Activated gamma-delta T cell treated with anti-CD3 and anti-CD28 coated beads, Interleukin-2, amount 50 U/mL, for 16 hours (primary cell): Measurements from ENCODE around the gene EIPR1.
"Not testable (repeated sequence)": the region's sequence is repeated elsewhere in the genome, so short reads cannot be mapped to it uniquely, and the experiment has no call there.

Experiments used
- DNase-seq: peaks from one replicate; pipeline ENCODE4 v3.0.0-alpha.2; 2020; ENCODE audit warnings: low read depth

The EIPR1 gene

DNA sequence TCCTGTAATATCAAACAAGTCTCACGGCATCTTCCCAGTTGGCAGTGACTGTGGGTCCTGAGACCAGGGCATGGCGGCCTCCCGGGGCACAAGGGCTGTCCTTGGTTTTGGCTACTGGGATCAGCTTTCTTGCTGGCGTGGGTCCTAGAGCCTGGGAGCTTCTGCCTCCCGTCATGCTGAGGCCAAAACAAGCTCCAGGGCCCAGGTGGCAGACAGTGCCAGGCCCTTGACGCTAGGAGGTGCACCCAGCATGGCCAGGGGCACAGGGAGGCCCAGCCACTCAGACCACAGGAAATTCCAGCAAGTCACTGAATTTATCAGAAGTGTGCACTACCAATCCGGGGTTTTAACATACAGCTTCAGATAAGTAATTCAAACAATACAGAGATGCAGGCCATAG is 184.7 kb downstream of the EIPR1 start:
- DNase-seq: no peak

DNA sequence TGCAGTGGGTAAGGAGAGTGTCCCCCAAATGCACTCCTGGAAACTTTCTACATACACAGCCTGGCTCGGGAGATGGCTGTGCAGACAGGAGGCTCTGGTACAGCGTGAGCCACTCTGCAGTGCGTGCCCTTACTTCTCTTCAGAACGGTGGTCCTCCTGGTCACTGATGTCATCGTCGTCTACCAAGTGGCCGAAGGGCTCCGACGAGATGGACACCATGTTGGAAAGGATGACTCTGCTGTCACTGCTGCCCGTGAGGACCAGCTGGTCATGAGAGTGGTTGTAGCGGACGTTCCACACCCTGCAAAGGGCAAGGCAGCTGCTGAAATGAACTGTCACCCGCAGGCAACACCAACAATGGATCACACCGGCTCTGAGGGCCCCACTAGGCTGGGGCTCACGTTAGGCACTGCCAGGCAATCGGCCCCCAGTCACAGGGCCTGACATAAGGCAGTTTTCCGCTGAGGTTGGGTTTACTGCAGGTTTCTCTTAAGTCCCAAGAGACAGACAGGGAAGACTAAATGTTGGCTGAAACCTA is 185.3 kb downstream of the EIPR1 start:
- DNase-seq: no peak

DNA sequence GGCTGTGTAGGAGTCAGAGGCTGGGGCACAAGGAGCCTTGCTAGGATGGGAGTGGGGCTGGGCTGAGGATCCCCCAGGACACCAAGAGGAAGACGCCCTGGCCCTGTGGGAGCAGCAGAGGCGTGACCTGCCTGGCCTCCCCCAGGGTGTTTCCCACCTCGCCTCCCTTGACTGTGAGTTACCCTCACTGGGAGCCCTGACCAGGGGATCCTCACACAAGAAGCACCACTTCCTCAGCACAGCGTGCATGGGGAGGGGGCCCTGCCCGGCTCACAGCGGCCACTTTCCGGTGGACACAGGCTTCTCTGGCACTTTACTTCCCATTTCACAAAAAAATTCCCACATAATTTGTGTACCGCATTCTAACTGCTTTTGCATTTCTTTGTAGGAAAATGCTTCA is 187.7 kb downstream of the EIPR1 start:
- DNase-seq: no peak

DNA sequence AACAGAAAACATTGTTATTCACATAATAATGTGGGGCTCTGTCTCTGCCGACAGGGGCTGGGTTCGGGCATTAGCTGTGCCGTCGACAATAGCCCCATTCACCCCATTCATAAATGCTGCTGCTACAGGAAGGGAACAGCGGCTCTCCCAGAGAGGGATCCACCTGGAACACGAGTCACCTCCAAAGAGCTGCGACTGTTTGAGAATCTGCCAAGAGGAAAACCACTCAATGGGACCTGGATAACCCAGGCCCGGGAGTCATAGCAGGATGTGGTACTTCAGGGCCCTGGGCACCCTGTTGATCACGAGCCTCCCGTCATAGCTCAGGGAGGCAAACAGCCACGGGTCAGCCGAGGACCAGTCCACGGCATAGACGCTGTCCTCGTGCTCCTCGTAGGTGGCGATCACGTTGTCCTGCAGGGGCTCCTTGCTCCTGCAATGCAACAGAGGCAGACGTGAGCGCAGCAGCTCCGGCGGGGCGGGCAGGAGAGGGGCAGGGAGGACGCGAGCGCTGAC is 188.5 kb downstream of the EIPR1 start:
- DNase-seq: no peak

DNA sequence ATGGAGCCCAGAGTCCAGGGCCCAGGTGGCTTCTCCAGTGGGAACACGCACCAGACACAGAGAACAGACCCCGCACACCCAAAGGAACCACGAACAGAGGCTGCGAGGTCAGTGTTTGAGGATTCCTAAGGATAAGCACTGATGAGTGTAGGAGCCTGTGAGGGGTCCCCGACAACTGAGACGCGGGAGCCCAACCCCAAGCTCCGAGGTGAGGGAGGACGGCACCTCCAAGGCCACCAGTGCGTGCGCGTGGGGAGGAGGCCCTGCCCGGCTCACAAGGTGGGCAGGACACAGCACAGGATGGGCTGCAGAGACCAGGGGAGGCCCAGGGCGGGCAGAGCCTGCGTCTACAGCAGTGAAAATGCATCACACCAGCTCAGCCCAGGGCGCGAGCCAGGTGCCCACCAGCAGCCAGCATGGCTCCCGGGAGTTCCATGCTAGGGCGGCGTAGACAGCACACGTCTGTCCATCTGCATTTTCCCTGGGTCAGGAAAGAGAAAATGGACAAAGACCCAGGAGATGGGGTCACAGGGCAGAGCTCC is 189.1 kb downstream of the EIPR1 start:
- DNase-seq: no peak

DNA sequence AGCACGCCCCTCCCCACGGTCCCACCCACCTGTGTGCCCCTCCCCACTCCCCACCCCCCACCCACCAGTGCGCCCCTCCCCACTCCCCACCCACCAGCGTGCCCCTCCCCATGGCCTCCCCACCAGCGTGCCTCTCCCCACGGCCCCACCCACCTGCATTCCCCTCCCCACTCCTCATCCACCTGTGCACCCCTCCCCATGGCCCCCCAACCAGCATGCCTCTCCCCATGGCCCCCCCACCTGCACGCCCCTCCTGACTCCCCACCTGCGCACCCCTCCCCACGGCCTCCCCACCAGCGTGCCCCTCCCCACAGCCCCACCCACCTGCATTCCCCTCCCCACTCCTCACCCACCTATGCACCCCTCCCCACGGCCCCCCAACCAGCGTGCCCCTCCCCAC is 190.2 kb downstream of the EIPR1 start:
- no peak for DNase-seq

DNA sequence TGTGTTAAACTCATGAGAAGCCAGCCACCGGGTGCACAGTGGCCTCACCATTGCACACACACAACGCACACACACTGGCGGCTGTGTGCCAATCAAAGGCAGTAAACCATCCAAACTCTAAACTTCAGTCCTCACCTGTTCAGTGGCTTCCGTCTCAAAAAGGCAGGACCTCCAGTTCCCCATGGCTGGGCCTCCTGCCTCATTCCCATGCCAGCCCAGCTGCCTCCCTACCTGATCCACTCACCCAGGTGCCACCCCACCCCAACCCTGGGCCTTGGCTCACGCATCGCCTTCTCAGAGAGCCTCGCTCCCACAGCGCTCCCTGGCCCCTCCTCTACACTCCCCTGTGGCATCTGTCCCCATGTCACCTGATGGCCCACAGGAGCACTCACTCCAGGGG is 190.9 kb downstream of the EIPR1 start:
- DNase-seq: no peak

DNA sequence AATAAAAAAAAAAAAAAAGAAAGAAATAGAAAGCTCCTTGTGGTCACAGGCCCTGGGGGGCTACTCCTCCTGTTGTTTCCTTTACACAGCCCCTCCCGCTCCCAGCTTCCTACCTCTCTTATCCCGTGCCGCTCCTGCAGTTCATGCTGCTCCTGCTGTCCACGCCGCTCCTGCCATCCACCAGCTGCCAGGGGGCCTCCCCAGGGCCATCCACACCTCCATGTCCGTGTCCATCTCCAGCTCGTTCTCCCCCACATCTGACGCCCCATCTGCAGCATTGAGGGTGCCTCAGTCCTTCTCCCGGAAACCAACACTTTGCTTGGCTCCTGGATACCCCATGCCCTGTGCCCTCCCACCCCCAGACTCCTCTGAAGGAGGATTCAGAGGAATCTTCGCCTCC is 191.7 kb downstream of the EIPR1 start:
- no peak for DNase-seq

DNA sequence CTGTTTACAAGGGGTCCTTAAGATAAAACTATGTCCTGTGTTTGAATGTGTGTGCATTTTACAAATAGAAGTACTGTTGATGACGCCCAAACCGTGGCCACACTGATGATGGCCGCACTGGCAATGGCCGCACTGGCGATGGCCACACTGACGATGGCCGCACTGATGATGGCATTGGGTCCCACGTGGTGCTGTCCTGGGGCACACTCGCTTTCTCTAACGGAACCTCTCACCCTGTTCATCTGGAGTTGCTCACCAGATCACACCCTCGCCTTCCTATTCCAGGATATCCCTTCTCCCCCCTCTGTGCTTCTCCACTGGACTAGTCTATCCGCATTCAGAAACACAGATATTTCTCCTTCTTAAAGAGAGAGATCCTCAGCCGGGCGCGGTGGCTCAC is 192.4 kb downstream of the EIPR1 start:
- DNase-seq: no peak

DNA sequence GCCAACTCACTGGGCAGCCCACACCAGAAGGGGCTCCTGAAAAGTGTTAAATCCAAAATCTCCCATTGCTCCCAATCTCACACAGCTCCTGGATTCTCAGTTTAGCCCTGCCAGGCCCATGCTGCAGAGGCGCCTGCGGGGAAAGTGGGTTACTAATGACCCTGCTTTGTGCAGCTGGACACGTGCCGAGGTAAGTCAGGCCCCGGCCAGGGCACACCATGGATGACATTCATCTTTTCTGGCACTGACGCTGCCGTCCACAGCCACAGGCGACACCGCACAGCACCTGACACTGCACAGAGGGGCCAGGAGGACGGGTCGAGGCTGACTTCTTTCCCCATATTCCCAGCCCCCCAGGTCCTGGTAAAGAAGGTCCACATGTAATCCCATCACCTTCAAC is 193.5 kb downstream of the EIPR1 start:
- DNase-seq: no peak

DNA sequence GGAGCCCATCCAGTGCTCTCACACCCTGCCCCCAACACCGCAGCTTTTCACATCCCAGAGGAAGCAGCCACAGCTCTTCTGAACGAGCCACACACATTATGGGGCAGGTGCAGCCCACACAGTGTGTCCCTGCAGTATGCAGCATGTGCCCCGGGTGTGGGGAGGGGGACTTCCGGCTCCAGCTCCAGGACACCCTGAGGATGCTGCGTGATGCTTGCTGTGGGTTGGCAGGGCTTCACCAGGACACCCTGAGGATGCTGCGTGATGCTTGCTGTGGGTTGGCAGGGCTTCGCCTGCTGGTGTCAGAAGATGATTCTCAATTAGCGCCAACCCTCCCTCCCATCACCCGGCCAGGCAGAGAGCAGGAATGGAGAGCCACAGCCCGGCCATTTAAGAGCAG is 193.9 kb downstream of the EIPR1 start:
- no peak for DNase-seq

DNA sequence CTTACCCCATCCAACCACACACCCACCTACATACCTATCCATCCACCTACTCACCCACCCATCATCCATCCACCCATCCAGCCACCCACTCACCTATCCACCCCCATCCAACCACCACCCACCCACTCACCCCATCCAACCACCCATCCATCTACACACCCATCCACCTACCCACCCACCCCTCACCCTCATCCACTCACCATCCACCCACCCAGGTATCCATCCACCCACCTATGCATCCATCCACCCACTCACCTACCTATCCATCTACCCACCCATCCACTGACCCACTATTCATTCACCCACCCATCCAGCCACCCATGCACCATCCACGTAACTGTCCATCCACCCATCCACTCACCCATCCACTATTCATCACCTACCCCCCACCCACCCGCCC is 194.8 kb downstream of the EIPR1 start:
- DNase-seq: no peak

DNA sequence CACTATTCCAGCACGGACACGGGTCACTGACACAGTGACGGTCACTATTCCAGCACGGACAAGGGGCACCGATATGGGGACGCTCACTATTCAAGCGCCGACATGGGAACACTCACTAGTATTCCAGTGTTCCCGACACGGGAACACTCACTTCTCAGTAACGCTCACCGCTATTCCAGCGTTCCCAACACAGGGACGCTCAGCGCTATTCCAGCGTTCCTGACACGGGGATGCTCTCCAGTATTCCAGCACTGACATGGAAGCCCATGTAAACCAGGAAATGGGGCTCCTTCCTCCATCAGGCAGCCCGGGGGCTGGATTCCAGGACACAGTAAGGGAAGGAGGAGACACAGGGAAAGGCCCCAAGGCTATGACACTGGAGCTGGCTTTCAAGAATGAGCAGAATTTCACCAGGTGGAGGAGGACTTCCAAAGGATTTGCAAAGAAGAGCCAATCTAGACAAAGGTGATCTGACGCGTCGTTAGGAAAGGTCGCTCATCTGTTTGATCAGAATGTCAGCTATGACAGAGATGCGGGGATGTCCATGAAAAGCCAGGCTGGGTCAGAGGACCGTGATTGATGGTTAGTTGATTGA is 196.1 kb downstream of the EIPR1 start:
- no peak for DNase-seq

DNA sequence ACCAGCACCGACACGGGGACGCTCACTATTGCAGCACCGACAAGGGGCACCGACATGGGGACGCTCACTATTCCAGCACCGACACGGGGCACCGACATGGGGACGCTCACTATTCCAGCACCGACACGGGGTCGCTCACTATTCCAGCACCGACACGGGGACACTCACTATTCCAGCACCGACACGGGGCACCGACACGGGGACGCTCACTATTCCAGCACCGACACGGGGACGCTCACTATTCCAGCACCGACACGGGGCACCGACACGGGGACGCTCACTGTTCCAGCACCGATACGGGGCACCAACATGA is 196.8 kb downstream of the EIPR1 start:
- DNase-seq: not testable (repeated sequence)

DNA sequence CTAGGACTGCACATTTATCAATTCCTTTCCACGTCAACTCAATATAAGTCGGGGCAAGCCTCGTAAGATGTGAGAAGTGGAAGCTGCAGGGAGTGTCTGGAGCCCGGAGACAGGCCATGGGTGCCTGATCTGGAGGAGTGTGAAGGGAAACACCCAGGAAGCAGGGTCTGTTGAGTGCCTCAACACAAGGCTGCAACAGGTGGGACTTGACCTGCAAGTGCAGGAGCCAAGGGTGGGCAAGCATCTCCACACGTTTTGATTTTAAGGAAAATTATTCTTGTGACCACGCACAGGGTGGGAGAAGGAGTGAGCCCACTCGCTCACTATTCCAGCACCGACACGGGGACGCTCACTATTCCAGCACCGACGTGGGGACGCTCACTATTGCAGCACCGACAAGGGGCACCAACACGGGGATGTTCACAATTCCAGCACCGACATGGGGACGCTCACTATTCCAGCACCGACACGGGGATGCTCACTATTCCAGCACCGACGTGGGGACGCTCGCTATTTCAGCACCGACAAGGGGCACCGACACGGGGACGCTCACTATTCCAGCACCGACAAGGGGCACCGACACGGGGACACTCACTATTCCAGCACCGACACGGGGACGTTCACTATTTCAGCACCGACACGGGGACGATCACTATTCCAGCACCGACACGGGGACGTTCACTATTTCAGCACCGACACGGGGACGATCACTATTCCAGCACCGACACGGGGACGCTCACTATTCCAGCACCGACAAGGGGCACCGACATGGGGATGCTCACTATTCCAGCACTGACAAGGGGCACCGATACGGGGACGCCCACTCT is 197.3 kb downstream of the EIPR1 start:
- no peak for DNase-seq

DNA sequence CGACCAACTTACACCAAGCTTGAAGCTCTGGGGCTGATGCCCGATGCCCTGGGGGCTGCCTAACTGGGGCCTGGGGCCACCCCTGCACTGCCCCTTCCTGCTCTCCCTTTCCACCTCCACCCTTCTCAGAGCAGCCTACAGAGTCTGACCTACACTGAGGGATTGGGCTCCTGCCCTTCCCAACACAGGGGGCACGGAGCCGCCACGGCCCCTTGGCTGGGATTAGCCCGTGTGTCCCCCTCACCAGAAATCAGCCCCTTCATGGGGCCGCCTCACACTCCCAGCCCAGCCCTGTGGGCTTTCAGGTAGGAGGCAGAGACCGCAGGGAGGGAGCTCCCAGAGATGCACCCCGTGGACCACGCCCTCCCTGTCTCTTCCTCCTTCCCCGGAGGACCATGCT is 198.0 kb downstream of the EIPR1 start:
- DNase-seq: no peak

DNA sequence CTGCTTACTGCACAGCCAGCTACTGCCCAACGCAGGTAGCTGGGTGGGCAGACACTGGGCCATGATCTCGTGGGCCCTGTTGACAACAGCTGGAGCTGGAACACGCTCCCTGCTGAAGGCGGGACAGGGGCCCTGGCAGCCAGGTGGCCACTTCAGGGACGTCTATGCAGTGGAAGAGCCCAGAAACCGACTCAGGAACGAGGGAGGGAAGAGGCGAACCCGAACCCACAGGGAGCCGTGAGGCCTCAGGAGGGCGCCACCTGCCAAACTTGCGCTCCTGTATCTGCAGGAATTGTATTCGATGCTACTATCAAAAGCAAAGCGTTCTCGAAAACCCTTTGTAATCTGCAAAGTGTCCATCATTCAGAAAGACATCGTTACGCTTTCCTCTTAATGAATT is 198.4 kb downstream of the EIPR1 start:
- DNase-seq: no peak

DNA sequence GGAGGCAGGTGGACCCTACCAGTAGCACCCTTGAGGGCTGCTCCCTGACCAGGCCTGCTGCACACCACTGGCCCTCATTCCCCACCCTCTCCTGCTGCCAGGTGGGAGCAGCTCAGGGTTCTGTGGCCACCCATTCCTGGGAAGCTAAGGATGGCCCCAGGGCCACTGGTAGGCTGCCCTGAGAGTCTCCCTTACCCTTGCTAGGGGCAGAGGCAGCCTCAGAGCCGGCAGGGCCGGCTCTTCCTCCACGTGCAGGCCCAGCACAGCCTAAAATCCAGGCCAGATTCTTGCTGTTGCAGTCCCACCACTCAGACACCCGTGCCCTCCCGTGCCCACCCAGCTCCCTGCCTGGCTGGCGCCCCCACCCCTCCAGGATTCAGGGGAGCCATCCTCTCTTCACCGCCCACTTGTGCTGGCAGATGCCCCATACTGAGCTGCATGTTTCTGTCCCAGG is 199.0 kb downstream of the EIPR1 start:
- DNase-seq: no peak

DNA sequence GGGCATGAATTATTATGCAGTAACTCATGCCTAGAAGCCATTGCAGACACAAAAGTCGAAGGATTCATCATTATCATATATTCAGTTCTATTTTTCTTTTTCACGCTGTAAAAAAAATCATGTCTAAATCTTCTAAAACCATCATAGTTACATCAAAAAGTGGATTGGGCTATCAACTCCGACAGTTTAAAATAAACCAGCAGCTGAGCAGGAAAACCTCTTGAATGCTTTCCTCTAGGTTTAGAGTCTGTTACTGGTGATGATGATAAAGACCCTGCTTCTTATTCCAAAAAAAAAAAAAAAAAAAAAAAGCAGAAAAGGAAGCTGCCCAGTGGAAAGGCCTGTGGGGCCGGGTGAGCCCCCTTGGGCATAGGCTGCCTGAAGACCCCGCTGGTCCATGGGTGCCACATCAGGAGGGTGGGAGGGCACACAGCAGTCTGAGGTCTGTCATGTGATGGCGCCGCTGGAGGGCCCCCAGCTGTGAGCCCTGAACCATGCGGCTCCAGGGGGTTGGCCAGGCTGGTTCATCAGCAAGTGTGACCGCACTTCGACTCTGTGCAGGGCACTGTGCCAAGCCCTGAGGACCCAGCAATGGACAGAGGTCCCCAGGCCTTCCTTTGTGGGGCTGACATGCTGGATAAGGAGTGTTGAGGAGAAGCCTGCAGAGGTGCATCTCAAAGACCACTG is 199.6 kb downstream of the EIPR1 start:
- DNase-seq: no peak

DNA sequence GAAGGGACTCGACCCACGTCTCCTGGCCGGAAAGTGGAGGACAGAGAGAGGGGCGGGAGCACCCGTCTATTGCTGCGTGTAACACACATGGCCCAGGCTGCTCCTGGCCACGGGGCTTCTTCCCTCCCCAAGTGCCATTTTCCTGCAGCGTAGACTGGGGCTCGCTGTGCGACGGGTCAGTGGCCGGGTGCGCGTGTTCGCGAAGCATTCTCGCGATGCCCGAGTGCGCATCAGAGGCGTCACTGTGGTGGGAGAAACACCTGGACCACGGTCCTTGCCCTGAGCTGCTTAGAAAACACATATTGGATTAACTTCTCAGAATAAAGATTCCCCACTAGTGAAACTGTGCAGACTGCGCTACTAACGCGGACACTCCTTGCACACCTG is 200.8 kb downstream of the EIPR1 start:
- DNase-seq: no peak

DNA sequence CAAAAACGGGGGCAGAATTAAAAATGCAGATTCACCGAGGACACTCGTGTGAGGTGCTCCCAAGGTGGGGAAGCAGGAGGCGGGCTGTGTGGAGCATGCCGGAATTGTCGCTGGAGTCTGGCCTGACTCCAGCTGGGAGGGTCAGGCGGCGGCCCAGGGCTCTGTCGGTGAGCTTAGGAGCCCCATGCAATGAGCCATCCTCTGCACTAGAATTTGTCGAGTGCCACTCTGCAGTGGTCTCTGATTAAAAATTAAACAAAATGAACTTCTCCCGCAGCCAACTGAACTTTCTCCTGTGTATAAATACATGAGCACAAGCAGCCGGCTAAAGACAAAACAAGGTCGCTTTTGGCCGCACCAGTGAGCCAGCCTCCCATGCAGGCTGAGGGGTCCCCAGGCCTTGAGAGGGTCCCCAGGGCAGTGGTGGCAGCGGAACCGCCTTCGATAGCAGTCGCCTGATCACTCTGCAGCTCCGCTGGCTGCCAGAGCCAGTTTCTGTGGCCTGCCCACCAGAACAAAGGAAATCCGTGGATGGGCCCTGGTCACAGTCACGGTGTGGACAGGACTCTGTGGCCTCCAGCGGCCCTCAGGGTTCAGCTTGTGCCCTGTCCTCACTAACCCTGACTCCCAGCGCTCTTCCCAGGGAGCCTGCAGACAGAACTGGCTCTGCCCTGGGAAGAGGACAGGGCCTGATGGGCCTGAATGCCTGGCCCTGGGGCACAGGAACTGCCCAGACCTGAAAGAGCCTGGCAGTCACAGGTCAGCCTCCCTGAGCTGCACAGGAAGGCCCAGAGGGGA is 201.3 kb downstream of the EIPR1 start:
- no peak for DNase-seq

DNA sequence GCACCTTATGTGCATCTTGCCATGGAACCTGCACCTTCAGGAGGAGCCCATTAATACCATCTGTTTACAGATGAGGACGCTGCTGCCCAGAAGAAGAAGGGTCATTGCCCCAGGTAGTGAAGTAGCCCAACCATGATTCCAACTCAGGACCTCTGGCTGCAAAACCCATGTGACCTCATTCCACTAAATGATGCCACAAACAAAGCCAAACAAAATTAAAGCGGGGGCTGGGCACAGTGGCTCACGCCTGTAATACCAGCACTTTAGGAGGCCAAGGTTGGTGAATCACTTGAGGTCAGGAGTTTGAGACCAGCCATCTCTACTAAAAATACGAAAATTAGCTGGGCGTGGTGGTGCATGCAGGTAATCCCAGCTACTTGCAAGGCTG is 202.1 kb downstream of the EIPR1 start:
- no peak for DNase-seq
